H1 (cell line): ENCODE data around the gene FOXD2. TPM values are rescaled to one million over a fixed set of nuclear protein-coding genes. Genes with fewer than 3 reads are reported as not detected.

Source experiments
- CTCF ChIA-PET: fragments of 300-600 bp; sonication (Branson Sonifier 250); formaldehyde crosslinking; loops from one replicate; lab custom pipeline; 2021; ENCODE audit not compliant: partially characterized antibody; lab: Charles Lee
- POLR2A ChIA-PET: fragments of 300-600 bp; sonication (Branson Sonifier 250); formaldehyde crosslinking; loops from one replicate; lab custom pipeline; 2021; ENCODE audit warnings: inconsistent platforms; ENCODE audit not compliant: partially characterized antibody; lab: Charles Lee
- DNase-seq, 2 experiments: peaks; one replicate each; pipeline versions ENCODE4 v3.0.0 to v3.0.0-alpha.2; 2010 to 2022; ENCODE audit warnings: low spot score in 2 of 2, low read depth in 1 of 2, mixed read lengths in 1 of 2
- FAIRE-seq: peaks from 2 replicates; lab custom pipeline; 2011; peaks lifted over from hg19 to GRCh38; lab: Jason Lieb, UNC
- H2AFZ ChIP-seq: 2 replicates; pipeline ENCODE4 v1.8.1; 2012; ENCODE audit warnings: low read length, inconsistent platforms
- H2AK5ac ChIP-seq: 2 replicates; pipeline ENCODE4 v1.6.1; 2013; ENCODE audit warnings: low read depth, low read length
- H2BK120ac ChIP-seq: replicated peaks from 2 replicates; pipeline ENCODE3; 2013; ENCODE audit warnings: low read depth, low read length, inconsistent platforms
- H2BK12ac ChIP-seq: 2 replicates; pipeline ENCODE4 v1.6.1; 2013; ENCODE audit warnings: low read depth, low read length
- H2BK15ac ChIP-seq: 2 replicates; pipeline ENCODE4 v1.6.1; 2013; ENCODE audit warnings: low read length
- H2BK20ac ChIP-seq: 2 replicates; pipeline ENCODE4 v1.6.1; 2013; ENCODE audit warnings: low read length
- H2BK5ac ChIP-seq: 2 replicates; pipeline ENCODE4 v1.6.1; 2013; ENCODE audit warnings: low read depth, low read length
- H3K14ac ChIP-seq: 2 replicates; pipeline ENCODE4 v1.6.1; 2013; ENCODE audit warnings: inconsistent platforms; ENCODE audit not compliant: insufficient read length
- H3K18ac ChIP-seq: 2 replicates; pipeline ENCODE4 v1.6.1; 2013; ENCODE audit warnings: low read length; ENCODE audit errors: extremely low read depth
- H3K23ac ChIP-seq: 2 replicates; pipeline ENCODE4 v1.6.1; 2013; ENCODE audit warnings: inconsistent platforms; ENCODE audit not compliant: insufficient read length
- H3K23me2 ChIP-seq: 2 replicates; pipeline ENCODE4 v1.6.1; 2013; ENCODE audit warnings: low read depth, low read length
- H3K27ac ChIP-seq: 2 replicates; pipeline ENCODE4 v1.6.1; 2011; ENCODE audit warnings: low read depth, low read length, inconsistent platforms
- H3K27me3 ChIP-seq, 4 experiments: replicated peaks in 1 of 4; 1 replicate in 1 of 4; 2 replicates in 3 of 4; pipeline versions ENCODE4 v1.6.1 to v1.8.1; 2011 to 2013; ENCODE audit warnings: low read length in 3 of 4, mild to moderate bottlenecking in 3 of 4, inconsistent platforms in 2 of 4, mixed read lengths in 2 of 4, moderate library complexity in 1 of 4; ENCODE audit not compliant: control insufficient read depth in 3 of 4, insufficient read depth in 3 of 4; ENCODE audit errors: extremely low read depth in 1 of 4
- H3K36me3 ChIP-seq, 4 experiments: 2 replicates each; pipeline versions ENCODE4 v1.6.1 to v1.8.1; 2011 to 2013; ENCODE audit warnings: mild to moderate bottlenecking in 4 of 4, low read length in 3 of 4, moderate library complexity in 2 of 4, control low read depth in 1 of 4, inconsistent platforms in 1 of 4; ENCODE audit not compliant: insufficient read depth in 4 of 4, control insufficient read depth in 2 of 4
- H3K4ac ChIP-seq: replicated peaks from 2 replicates; pipeline ENCODE3; 2013; ENCODE audit warnings: low read length, low read depth, mixed read lengths, inconsistent platforms; ENCODE audit not compliant: insufficient read length
- H3K4me1 ChIP-seq, 4 experiments: replicated peaks in 1 of 4; 1 replicate in 1 of 4; 2 replicates in 3 of 4; pipeline versions ENCODE4 v1.6.1 to v1.8.1; 2011 to 2013; ENCODE audit warnings: low read length in 3 of 4, inconsistent platforms in 2 of 4, mixed read lengths in 1 of 4; ENCODE audit not compliant: insufficient read depth in 4 of 4, control insufficient read depth in 3 of 4
- H3K4me2 ChIP-seq, 2 experiments: 2 replicates each; pipeline versions ENCODE4 v1.6.1 to v1.8.1; 2011 to 2013; ENCODE audit warnings: low read depth in 2 of 2, low read length in 2 of 2, control low read depth in 1 of 2, inconsistent platforms in 1 of 2, mild to moderate bottlenecking in 1 of 2; ENCODE audit not compliant: insufficient read depth in 1 of 2
- H3K4me3 ChIP-seq, 4 experiments: fragments of 200-600, 300-600 bp in 1 of 4; sonication (generic), shearing (Covaris generic), sonication (Bioruptor Twin) in 1 of 4; 2 replicates each; pipeline versions ENCODE4 v1.5.1 to v1.8.1; 2011 to 2016; ENCODE audit warnings: low read length in 4 of 4, low read depth in 3 of 4, control low read depth in 2 of 4, inconsistent platforms in 2 of 4, mild to moderate bottlenecking in 2 of 4, mixed read lengths in 1 of 4, moderate library complexity in 1 of 4; ENCODE audit not compliant: insufficient read depth in 2 of 4; ENCODE audit errors: extremely low read depth in 1 of 4
- H3K56ac ChIP-seq: replicated peaks from 2 replicates; pipeline ENCODE3; 2013; ENCODE audit warnings: low read depth, mild to moderate bottlenecking, mixed read lengths, low read length, inconsistent platforms; ENCODE audit not compliant: insufficient read length
- H3K79me1 ChIP-seq: 2 replicates; pipeline ENCODE4 v1.6.1; 2013; ENCODE audit warnings: low read depth, low read length, control low read depth
- H3K79me2 ChIP-seq, 2 experiments: 2 replicates each; pipeline versions ENCODE4 v1.6.1 to v1.8.1; 2012 to 2013; ENCODE audit warnings: low read length in 2 of 2, mild to moderate bottlenecking in 2 of 2, inconsistent platforms in 1 of 2; ENCODE audit not compliant: insufficient read depth in 2 of 2, control insufficient read depth in 1 of 2
- H3K9ac ChIP-seq, 4 experiments: replicated peaks in 1 of 4; 1 replicate in 1 of 4; 2 replicates in 3 of 4; pipeline versions ENCODE4 v1.6.1 to v1.8.1; 2011 to 2013; ENCODE audit warnings: low read depth in 3 of 4, low read length in 3 of 4, control low read depth in 2 of 4, mild to moderate bottlenecking in 2 of 4, moderate library complexity in 2 of 4, inconsistent platforms in 1 of 4; ENCODE audit errors: extremely low read depth in 1 of 4
- H3K9me3 ChIP-seq, 2 experiments: 2 replicates each; pipeline versions ENCODE4 v1.6.1 to v1.8.1; 2012 to 2013; ENCODE audit warnings: mild to moderate bottlenecking in 2 of 2, moderate library complexity in 2 of 2, control low read depth in 1 of 2, inconsistent platforms in 1 of 2, low read depth in 1 of 2, low read length in 1 of 2, mixed read lengths in 1 of 2; ENCODE audit not compliant: insufficient read depth in 2 of 2
- H4K20me1 ChIP-seq, 2 experiments: replicated peaks in 1 of 2; 2 replicates each; pipeline versions ENCODE3 to v1.8.1; 2011 to 2013; ENCODE audit warnings: inconsistent platforms in 2 of 2, low read length in 2 of 2, mild to moderate bottlenecking in 1 of 2; ENCODE audit not compliant: insufficient read depth in 2 of 2, control insufficient read depth in 1 of 2
- H4K5ac ChIP-seq: 2 replicates; pipeline ENCODE4 v1.6.1; 2013; ENCODE audit warnings: low read length, low read depth, mixed read lengths, inconsistent platforms; ENCODE audit not compliant: insufficient read length
- H4K8ac ChIP-seq: 2 replicates; pipeline ENCODE4 v1.8.0; 2013; ENCODE audit warnings: mild to moderate bottlenecking, moderate library complexity, low read length, inconsistent platforms; ENCODE audit not compliant: insufficient read depth; ENCODE audit errors: extremely low read depth
- H4K91ac ChIP-seq: replicated peaks from 2 replicates; pipeline ENCODE3; 2013; ENCODE audit warnings: low read length, mixed read lengths, inconsistent platforms; ENCODE audit not compliant: insufficient read length
- NRF1 ChIP-seq: IDR thresholded peaks from 2 replicates; pipeline ENCODE4 v1.6.1; 2011; ENCODE audit warnings: mild to moderate bottlenecking, low read depth, low read length, improper control_type of control experiment
- polyA plus RNA-seq, 7 experiments: library from polyadenylated mRNA; depleted of rRNA in 3 of 7; stranded (reverse) in 5 of 7; unstranded in 2 of 7; fragments of >200 nt in 5 of 7; fragments of 200-250 nt in 2 of 7; gene quantifications; 1 replicate in 5 of 7; 2 replicates in 1 of 7; 4 replicates in 1 of 7; pipeline versions ENCODE4 v1.2.1 to v1.2.3, GENCODE V29; 2011 to 2013; ENCODE audit warnings: missing spikeins in 2 of 7, mixed read lengths in 2 of 7
- total RNA-seq: library from RNA; stranded (reverse); fragmentation: NEBNext Ultra II Directional; extraction: Animal tissue kit (Norgen Biotek cat#: 25700); gene quantifications from 2 replicates; pipeline ENCODE4 v1.2.1, GENCODE V29; 2021

The FOXD2 gene
- total and polyA plus RNA-seq, 2 of the 8 experiments (the other 6 are each of a cell fraction or from before 2014, with no cell fraction given), result not detected

DNA sequence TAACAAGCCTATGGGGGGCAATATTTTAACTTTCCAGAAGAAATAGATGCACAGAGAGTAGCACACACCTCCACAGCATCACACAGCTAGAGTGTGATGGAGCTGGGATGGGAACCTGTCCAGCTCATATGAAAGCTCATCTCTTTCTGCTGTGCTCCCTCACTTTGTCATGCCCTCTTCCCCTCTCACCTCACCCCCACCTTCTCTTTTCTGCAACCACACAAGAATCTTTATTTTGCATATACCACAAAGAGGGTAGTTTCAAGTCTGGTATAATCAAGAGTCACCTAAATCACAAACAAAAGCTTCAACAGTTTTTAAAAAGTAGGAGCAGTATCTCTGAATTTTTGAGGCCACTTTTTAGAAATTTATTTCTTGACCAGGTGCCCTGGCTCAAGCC, 22.6 kb downstream of the FOXD2 start:
- ChIA-PET POLR2A (interaction anchor here (1.0 kb wide), 1 partner anchor 34 kb away, joined by 3 read pairs; no protein-coding TSS in a partner anchor), CTCF (interaction anchor here (0.6 to 5.6 kb wide), 16 partner anchors 8 to 266 kb away, joined by 3 to 49 read pairs (median 4); partner anchors contain the start of gene FOXD2)
- no peak for FAIRE-seq
- H2BK20ac ChIP-seq, result no peak overlapping the region
- H3K4ac ChIP-seq, result no peak overlapping the region
- no peak for DNase-seq
- H3K36me3 ChIP-seq, result no peaks in the 10 kb centered on the region
- no peak overlapping the region for H4K91ac ChIP-seq
- no peaks in the 10 kb centered on the region for H3K23me2 ChIP-seq
- no peak overlapping the region for H2BK120ac ChIP-seq
- no peak overlapping the region for H3K14ac ChIP-seq
- H3K23ac ChIP-seq, result no peak overlapping the region
- H3K4me1 ChIP-seq, result peaks cover 8 to 16% (median 12%) of the 10 kb centered on the region in 4 experiments
- no peak overlapping the region for H3K9ac ChIP-seq
- peak overlapping the region; percentile 28 to 51; a peak in 1 of 4 replicates for H3K4me2 ChIP-seq
- no peak overlapping the region for H3K56ac ChIP-seq
- H4K20me1 ChIP-seq, result peaks cover 0 to 4% of the 10 kb centered on the region in 2 experiments
- no peak overlapping the region for H2BK5ac ChIP-seq
- H2BK15ac ChIP-seq, result no peak overlapping the region
- H3K4me3 ChIP-seq, result 0 out of 8 replicates have a peak overlapping the region, but pooled peaks of 1 of the 4 experiments have one; percentile 6
- no peak for TF ChIP-seq NRF1
- H3K18ac ChIP-seq, result no peak overlapping the region
- peaks cover 0 to 7% (median 0%) of the 10 kb centered on the region in 4 experiments; a peak in 3 of 7 replicates for H3K27me3 ChIP-seq
- no peak overlapping the region for H4K8ac ChIP-seq
- H3K27ac ChIP-seq, result no peak overlapping the region
- no peak overlapping the region for H2AFZ ChIP-seq
- no peaks in the 10 kb centered on the region for H3K9me3 ChIP-seq
- H2BK12ac ChIP-seq, result no peak overlapping the region
- no peak overlapping the region for H2AK5ac ChIP-seq
- H3K79me1 ChIP-seq, result no peaks in the 10 kb centered on the region
- H3K79me2 ChIP-seq, result no peaks in the 10 kb centered on the region
- H4K5ac ChIP-seq, result no peak overlapping the region
